OCI-LY7 (cell line): ENCODE results near the gene TUBGCP6. TPM values are rescaled to one million over a fixed set of nuclear protein-coding genes. Genes with fewer than 3 reads are reported as not detected.

Source experiments
- BruUV-seq: library from RNA; stranded (reverse); fragments of 400-500 nt; replicated peaks from 2 replicates; lab custom pipeline; 2021; lab: Mats Ljungman, UMichigan
- CTCF ChIA-PET: fragments of 300-600 bp; sonication (Branson Sonifier 250); formaldehyde crosslinking; loops from one replicate; lab custom pipeline; 2022; ENCODE audit warnings: antibody characterized with exemption; ENCODE audit not compliant: unreplicated experiment; lab: Charles Lee
- POLR2A ChIA-PET: fragments of 300-600 bp; sonication (Branson Sonifier 250); formaldehyde crosslinking; loops from one replicate; lab custom pipeline; 2022; ENCODE audit warnings: antibody characterized with exemption; lab: Charles Lee
- DNase-seq: peaks from one replicate; pipeline ENCODE4 v3.0.0-alpha.2; 2015; ENCODE audit warnings: low spot score
- H2AFZ ChIP-seq: fragments of 200-600 bp; sonication (generic), shearing (Covaris generic); 2 replicates; pipeline ENCODE4 v1.6.1; 2014; ENCODE audit warnings: mild to moderate bottlenecking, antibody characterized with exemption, low read length, moderate library complexity
- H3K27ac ChIP-seq: fragments of 200-600 bp; sonication (generic); 2 replicates; pipeline ENCODE4 v1.5.1; 2014; ENCODE audit warnings: mixed run types, low read depth, mild to moderate bottlenecking, moderate library complexity, low read length, inconsistent platforms; ENCODE audit not compliant: poor library complexity, severe bottlenecking
- H3K36me3 ChIP-seq: fragments of 200-600 bp; sonication (generic); 2 replicates; pipeline ENCODE4 v1.6.1; 2014; ENCODE audit warnings: mild to moderate bottlenecking, antibody characterized with exemption, low read length, moderate library complexity, mixed read lengths; ENCODE audit not compliant: insufficient read depth
- H3K4me1 ChIP-seq: fragments of 200-600 bp; sonication (generic); 2 replicates; pipeline ENCODE4 v1.5.1; 2014; ENCODE audit warnings: mild to moderate bottlenecking, low read length; ENCODE audit not compliant: insufficient read depth, poor library complexity, severe bottlenecking
- H3K4me2 ChIP-seq: fragments of 200-600 bp; sonication (generic); 2 replicates; pipeline ENCODE4 v1.6.1; 2014; ENCODE audit warnings: mild to moderate bottlenecking, low read length
- H3K4me3 ChIP-seq: fragments of 200-600 bp; sonication (generic); 2 replicates; pipeline ENCODE4 v1.5.1; 2014; ENCODE audit warnings: mild to moderate bottlenecking, low read depth, low read length; ENCODE audit not compliant: poor library complexity, severe bottlenecking
- H3K79me2 ChIP-seq: fragments of 200-600 bp; sonication (generic); 2 replicates; pipeline ENCODE4 v1.6.1; 2016; ENCODE audit warnings: low read depth, mild to moderate bottlenecking, low read length, moderate library complexity, mixed read lengths; ENCODE audit not compliant: insufficient read depth
- H3K9me2 ChIP-seq: fragments of 200-600 bp; sonication (generic); 2 replicates; pipeline ENCODE4 v1.6.1; 2016; ENCODE audit warnings: mild to moderate bottlenecking, low read length, mixed read lengths; ENCODE audit not compliant: insufficient read depth
- H3K9me3 ChIP-seq: fragments of 200-600 bp; sonication (generic); 2 replicates; pipeline ENCODE4 v1.6.1; 2014; ENCODE audit warnings: mild to moderate bottlenecking, mixed run types, low read length, mixed read lengths
- H4K20me1 ChIP-seq: fragments of 200-600 bp; sonication (generic); 2 replicates; pipeline ENCODE4 v1.6.1; 2014; ENCODE audit warnings: mild to moderate bottlenecking, antibody characterized with exemption, low read length, moderate library complexity, mixed read lengths; ENCODE audit not compliant: insufficient read depth
- EZH2phosphoT487 ChIP-seq: fragments of 200-600 bp; sonication (generic); IDR thresholded peaks from 2 replicates; pipeline ENCODE4 v1.6.1; 2018; ENCODE audit warnings: low read depth, borderline replicate concordance, mild to moderate bottlenecking, mixed run types, antibody characterized with exemption, low read length, moderate library complexity, mixed read lengths
- intact Hi-C: fragments of 100-400 bp; cut with micrococcal nuclease; formaldehyde crosslinking; loops from one replicate; pipeline ENCODE4 v1.10.0; 2022; ENCODE audit not compliant: unreplicated experiment
- total RNA-seq, 2 experiments: library from RNA; depleted of rRNA in 1 of 2; stranded (reverse); fragments of >200 nt in 1 of 2; shearing (Covaris generic) in 1 of 2; gene quantifications; 2 replicates each; pipeline ENCODE4 v1.2.3, GENCODE V29; 2014 to 2022
- TF ChIP-seq, protein P1 (sequence below): fragments of 200-600 bp; sonication (generic); conservative IDR thresholded peaks from 2 replicates; pipeline ENCODE4 v1.5.1; 2014; ENCODE audit warnings: mild to moderate bottlenecking, antibody characterized with exemption, low read length, moderate library complexity, mixed read lengths

The TUBGCP6 gene
- total RNA-seq, 2 experiments from 2014 or later, result 57.7 to 63.2 TPM

- no TSS peak for BruUV-seq
- POLR2A ChIA-PET, result no interaction called here
- H3K4me3 ChIP-seq, result no peak overlapping the region
- intact Hi-C loops, result no loop called here
- H3K27ac ChIP-seq, result no peak overlapping the region
- H3K9me2 ChIP-seq, result no peaks in the 10 kb centered on the region
- peaks cover 65% of the 10 kb centered on the region for H3K36me3 ChIP-seq
- H3K4me2 ChIP-seq, result no peak overlapping the region
- H3K79me2 ChIP-seq, result peaks cover 18% of the 10 kb centered on the region; the same call in 1 of the 2 replicates
- H4K20me1 ChIP-seq, result no peaks in the 10 kb centered on the region
- no peak for TF ChIP-seq EZH2phosphoT487
- TF ChIP-seq, protein P1, sequence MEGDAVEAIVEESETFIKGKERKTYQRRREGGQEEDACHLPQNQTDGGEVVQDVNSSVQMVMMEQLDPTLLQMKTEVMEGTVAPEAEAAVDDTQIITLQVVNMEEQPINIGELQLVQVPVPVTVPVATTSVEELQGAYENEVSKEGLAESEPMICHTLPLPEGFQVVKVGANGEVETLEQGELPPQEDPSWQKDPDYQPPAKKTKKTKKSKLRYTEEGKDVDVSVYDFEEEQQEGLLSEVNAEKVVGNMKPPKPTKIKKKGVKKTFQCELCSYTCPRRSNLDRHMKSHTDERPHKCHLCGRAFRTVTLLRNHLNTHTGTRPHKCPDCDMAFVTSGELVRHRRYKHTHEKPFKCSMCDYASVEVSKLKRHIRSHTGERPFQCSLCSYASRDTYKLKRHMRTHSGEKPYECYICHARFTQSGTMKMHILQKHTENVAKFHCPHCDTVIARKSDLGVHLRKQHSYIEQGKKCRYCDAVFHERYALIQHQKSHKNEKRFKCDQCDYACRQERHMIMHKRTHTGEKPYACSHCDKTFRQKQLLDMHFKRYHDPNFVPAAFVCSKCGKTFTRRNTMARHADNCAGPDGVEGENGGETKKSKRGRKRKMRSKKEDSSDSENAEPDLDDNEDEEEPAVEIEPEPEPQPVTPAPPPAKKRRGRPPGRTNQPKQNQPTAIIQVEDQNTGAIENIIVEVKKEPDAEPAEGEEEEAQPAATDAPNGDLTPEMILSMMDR, result no peak
- CTCF ChIA-PET, result no interaction called here
- H3K4me1 ChIP-seq, result peaks cover 41% of the 10 kb centered on the region
- H3K9me3 ChIP-seq, result no peaks in the 10 kb centered on the region
- H2AFZ ChIP-seq, result no peak overlapping the region
- no peak for DNase-seq
Observed at GRCh38 chr22:50196256-50196655, 48.6 kb downstream of the TUBGCP6 start.

GRCh38 chr22:50194037-50194805, 50.6 kb downstream of the TUBGCP6 start:
- H3K4me2 ChIP-seq, result no peak overlapping the region; the same call in 1 of the 2 replicates
- no peak overlapping the region for H2AFZ ChIP-seq
- intact Hi-C loops, result loop anchor here (5.0 kb wide), 3 partner anchors 123 to 278 kb away; no protein-coding TSS in a partner anchor
- H3K4me1 ChIP-seq, result peaks cover 51% of the 10 kb centered on the region
- H3K27ac ChIP-seq, result peak overlapping the region; percentile 99
- no TSS peak for BruUV-seq
- no peak overlapping the region for H3K4me3 ChIP-seq
- DNase-seq, result no peak
- no peaks in the 10 kb centered on the region for H3K9me3 ChIP-seq
- peaks cover 60% of the 10 kb centered on the region for H3K36me3 ChIP-seq
- TF ChIP-seq, protein P1, result no peak
- no peak for TF ChIP-seq EZH2phosphoT487
- H3K9me2 ChIP-seq, result no peaks in the 10 kb centered on the region
- ChIA-PET POLR2A (no interaction called here), CTCF (no interaction called here)
- H3K79me2 ChIP-seq, result peaks cover 18% of the 10 kb centered on the region; the same call in 1 of the 2 replicates
- no peaks in the 10 kb centered on the region for H4K20me1 ChIP-seq

DNA sequence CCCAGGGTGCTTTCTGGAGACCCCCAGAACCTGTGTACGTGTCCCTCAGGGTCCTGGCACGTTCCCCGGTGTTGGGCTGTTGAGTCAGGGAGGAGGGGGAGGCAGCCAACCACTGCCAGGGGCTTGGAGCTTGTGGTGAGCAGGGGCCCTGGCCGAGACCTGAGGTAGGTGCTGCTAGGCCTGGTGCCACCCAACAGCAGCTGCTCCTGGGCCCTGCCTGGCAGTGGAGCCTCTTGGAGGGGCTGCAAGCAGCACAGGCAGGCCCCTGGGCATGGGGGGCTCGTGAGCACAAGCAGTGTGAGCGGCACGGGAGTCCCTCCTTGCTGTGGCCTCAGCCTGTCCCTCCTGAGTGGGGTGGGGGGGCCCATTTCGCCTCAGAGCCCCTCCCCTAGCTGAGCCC, 51.2 kb downstream of the TUBGCP6 start:
- Histone ChIP-seq H3K79me2 (peaks cover 23% of the 10 kb centered on the region; the same call in 1 of the 2 replicates), H3K4me3 (no peak overlapping the region), H3K9me2 (no peaks in the 10 kb centered on the region), H3K4me2 (peak overlapping the region; percentile 96; the same call in 1 of the 2 replicates), H3K9me3 (no peaks in the 10 kb centered on the region), H3K36me3 (peaks cover 59% of the 10 kb centered on the region), H4K20me1 (no peaks in the 10 kb centered on the region), H3K4me1 (peaks cover 57% of the 10 kb centered on the region), H3K27ac (peak overlapping the region; percentile 99), H2AFZ (no peak overlapping the region)
- BruUV-seq, result no TSS peak
- CTCF ChIA-PET, result no interaction called here
- POLR2A ChIA-PET, result no interaction called here
- no peak for DNase-seq
- no peak for TF ChIP-seq EZH2phosphoT487
- TF ChIP-seq, protein P1, result no peak
- intact Hi-C loops, result loop anchor here (5.0 kb wide), 3 partner anchors 124 to 279 kb away; no protein-coding TSS in a partner anchor
